Bronchial epithelial cell (primary cell): ENCODE data around the gene ALOX5. TPM values are rescaled to one million over a fixed set of nuclear protein-coding genes. Genes with fewer than 3 reads are reported as not detected.

Source experiments
- DNase-seq: peaks from one replicate; pipeline ENCODE4 v3.0.0-alpha.2; 2010; ENCODE audit warnings: low read depth
- FAIRE-seq: peaks from 2 replicates; lab custom pipeline; 2011; peaks lifted over from hg19 to GRCh38; lab: Jason Lieb, UNC
- H3K27me3 ChIP-seq: 2 replicates; pipeline ENCODE4 v1.5.1; 2011; ENCODE audit warnings: low read length; ENCODE audit not compliant: control insufficient read depth, insufficient read depth
- H3K36me3 ChIP-seq: 2 replicates; pipeline ENCODE4 v1.5.1; 2011; ENCODE audit warnings: low read length; ENCODE audit not compliant: control insufficient read depth, insufficient read depth
- H3K4me3 ChIP-seq: 2 replicates; pipeline ENCODE4 v1.5.1; 2011; ENCODE audit warnings: mild to moderate bottlenecking, low read depth, low read length, control low read depth
- total RNA-seq: library from RNA; depleted of rRNA; stranded (reverse); fragments of >200 nt; gene quantifications from 2 replicates; pipeline ENCODE4 v1.2.1, GENCODE V29; 2014
- TF ChIP-seq, protein P1 (sequence below): IDR thresholded peaks from 2 replicates; pipeline ENCODE4 v1.5.1; 2011; ENCODE audit warnings: mild to moderate bottlenecking, moderate library complexity, low read length, control low read depth, inconsistent platforms; ENCODE audit not compliant: insufficient read depth, severe bottlenecking

The ALOX5 gene
- total RNA-seq, 1 donor from 2014 or later = 0.26 TPM

DNA sequence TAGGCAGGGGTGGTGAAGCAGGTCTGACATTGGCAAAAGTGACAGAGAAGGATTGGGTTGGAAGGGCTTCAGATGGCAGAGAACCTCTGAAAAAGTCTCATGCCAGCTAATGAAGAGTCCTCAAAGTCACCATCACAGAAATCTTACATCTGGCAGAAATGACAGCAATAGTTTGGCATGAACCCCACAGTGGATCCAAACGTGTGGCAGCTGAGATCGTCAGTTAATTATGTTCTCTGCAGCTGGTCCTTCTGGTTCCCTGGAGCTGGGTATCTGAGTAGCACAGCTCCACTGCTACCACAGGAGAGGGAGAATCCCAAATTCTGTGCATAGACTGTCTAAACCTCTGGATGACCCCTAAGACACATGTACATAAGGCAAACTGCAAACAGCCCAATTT lies 73.4 kb downstream of the ALOX5 start:
- Histone ChIP-seq H3K27me3 (no peaks in the 10 kb centered on the region), H3K4me3 (no peak overlapping the region), H3K36me3 (no peaks in the 10 kb centered on the region)
- TF ChIP-seq, protein P1, sequence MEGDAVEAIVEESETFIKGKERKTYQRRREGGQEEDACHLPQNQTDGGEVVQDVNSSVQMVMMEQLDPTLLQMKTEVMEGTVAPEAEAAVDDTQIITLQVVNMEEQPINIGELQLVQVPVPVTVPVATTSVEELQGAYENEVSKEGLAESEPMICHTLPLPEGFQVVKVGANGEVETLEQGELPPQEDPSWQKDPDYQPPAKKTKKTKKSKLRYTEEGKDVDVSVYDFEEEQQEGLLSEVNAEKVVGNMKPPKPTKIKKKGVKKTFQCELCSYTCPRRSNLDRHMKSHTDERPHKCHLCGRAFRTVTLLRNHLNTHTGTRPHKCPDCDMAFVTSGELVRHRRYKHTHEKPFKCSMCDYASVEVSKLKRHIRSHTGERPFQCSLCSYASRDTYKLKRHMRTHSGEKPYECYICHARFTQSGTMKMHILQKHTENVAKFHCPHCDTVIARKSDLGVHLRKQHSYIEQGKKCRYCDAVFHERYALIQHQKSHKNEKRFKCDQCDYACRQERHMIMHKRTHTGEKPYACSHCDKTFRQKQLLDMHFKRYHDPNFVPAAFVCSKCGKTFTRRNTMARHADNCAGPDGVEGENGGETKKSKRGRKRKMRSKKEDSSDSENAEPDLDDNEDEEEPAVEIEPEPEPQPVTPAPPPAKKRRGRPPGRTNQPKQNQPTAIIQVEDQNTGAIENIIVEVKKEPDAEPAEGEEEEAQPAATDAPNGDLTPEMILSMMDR = no peak
- DNase-seq (no peak), FAIRE-seq (no peak)

DNA sequence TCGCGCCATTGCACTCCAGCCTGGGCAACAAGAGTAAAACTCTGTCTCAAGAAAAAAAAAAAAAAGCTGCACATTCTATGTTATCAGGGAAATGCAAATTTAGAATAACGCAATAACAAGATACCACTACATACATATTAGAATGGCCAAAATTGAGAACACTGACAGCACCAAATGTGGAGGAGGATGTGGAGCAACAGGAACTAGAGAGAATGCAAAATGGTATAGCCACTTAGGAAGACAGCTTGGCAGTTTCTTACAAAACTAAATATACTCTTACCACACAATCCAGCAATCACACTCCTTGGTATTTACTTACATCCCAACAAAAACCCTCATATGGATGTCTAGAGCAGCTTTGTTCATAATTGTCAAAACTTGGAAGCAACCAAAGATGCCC lies 76.8 kb downstream of the ALOX5 start:
- Histone ChIP-seq H3K4me3 (no peak overlapping the region), H3K27me3 (no peaks in the 10 kb centered on the region), H3K36me3 (no peaks in the 10 kb centered on the region)
- TF ChIP-seq, protein P1 = no peak
- FAIRE-seq = no peak
- DNase-seq = no peak

DNA sequence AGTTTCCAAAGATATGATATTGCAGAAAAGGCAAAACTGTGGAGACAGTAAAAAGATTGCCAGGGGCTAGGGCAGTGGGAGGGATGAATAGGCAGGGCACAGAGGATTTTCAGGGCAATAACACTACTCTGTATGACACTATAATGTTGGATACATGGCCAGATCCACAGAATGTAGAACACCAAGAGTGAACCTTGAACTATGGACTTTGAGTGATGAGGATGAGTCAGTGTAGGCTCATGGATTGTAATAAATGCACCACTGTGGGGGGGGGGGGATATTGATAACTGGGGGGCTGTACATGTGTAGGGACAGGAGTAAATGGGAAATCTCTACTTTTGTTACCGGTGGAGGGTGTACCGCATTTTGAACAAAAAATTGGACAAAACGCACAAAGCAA lies 77.4 kb downstream of the ALOX5 start:
- TF ChIP-seq, protein P1 = no peak
- FAIRE-seq = no peak
- no peak for DNase-seq

DNA sequence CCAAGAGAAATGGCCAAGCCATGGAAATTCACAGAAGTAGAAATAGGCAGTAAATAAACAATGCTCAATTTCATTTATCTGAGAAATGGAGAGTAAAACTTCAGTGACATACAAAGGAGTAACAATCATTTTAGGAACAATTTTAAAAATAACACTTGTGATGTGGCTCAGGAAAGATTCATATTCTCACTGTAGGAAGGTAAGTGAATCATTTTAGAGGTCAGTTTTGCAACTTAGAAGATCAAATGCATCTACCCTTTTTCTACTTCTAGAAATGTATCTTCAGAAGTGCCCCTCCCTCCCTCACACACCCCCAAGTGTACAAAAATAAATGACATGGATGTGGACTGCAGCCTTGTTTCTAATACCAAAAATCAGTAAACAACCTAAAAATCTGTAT lies 78.3 kb downstream of the ALOX5 start:
- Histone ChIP-seq H3K36me3 (no peaks in the 10 kb centered on the region), H3K4me3 (no peak overlapping the region), H3K27me3 (no peaks in the 10 kb centered on the region)
- TF ChIP-seq, protein P1 = no peak
- no peak for FAIRE-seq
- no peak for DNase-seq

More for the DNA sequence above, 77.4 kb downstream of the ALOX5 start:
- no peaks in the 10 kb centered on the region for H3K36me3 ChIP-seq
- H3K27me3 ChIP-seq = no peaks in the 10 kb centered on the region
- H3K4me3 ChIP-seq = no peak overlapping the region

DNA sequence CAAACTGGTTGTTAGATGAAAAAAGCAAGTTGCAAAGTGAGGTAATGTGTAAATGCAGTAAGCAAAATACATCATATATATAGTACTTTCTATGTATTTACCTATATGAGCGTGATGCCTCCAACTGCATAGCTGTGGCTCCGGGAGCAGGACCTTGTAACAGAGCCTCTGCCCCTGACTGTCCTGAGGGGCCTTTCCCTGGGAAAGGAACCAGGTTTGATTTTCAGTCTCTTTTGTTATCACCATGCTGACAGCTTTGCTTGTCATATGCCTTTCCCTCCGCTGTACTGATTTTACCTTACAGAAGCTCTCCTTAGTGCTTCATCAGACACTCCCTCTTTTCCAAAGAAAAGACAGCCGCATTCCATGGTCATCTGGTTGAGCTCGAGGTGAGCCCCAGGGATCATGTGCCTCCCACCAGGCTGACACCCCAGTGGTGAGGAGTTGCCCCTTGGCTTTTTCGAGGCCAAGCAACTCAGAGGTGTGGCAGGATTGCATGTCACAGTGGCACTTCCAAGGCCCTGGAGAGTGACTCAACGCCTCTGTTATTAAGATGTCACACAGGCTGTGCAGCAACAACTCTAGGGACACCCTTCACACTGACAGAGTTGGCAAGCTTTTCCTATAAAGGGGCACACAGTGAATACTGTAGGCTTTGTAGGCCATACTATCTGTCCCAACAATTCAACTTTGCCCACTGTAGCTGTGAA lies 78.9 kb downstream of the ALOX5 start:
- no peak for DNase-seq
- no peak for FAIRE-seq
- Histone ChIP-seq H3K36me3 (no peaks in the 10 kb centered on the region), H3K4me3 (no peak overlapping the region), H3K27me3 (no peaks in the 10 kb centered on the region)
- TF ChIP-seq, protein P1 = no peak
